GM12873 (cell line): ENCODE results near the gene CTSL.

Experiments
- TF ChIP-seq, protein P1 (sequence below): IDR thresholded peaks from 2 replicates; pipeline ENCODE4 v1.5.1; 2012; ENCODE audit warnings: low read depth, mild to moderate bottlenecking, moderate library complexity, low read length, control low read depth; ENCODE audit not compliant: insufficient read depth; ENCODE audit errors: missing control alignments

CTSL gene

GRCh38 chr9:87751868-87752267, 25.9 kb downstream of the CTSL start:
- TF ChIP-seq, protein P1, sequence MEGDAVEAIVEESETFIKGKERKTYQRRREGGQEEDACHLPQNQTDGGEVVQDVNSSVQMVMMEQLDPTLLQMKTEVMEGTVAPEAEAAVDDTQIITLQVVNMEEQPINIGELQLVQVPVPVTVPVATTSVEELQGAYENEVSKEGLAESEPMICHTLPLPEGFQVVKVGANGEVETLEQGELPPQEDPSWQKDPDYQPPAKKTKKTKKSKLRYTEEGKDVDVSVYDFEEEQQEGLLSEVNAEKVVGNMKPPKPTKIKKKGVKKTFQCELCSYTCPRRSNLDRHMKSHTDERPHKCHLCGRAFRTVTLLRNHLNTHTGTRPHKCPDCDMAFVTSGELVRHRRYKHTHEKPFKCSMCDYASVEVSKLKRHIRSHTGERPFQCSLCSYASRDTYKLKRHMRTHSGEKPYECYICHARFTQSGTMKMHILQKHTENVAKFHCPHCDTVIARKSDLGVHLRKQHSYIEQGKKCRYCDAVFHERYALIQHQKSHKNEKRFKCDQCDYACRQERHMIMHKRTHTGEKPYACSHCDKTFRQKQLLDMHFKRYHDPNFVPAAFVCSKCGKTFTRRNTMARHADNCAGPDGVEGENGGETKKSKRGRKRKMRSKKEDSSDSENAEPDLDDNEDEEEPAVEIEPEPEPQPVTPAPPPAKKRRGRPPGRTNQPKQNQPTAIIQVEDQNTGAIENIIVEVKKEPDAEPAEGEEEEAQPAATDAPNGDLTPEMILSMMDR: no peak

- TF ChIP-seq, protein P1: no peak
Measured at GRCh38 chr9:87753313-87753712, 27.4 kb downstream of the CTSL start.

DNA sequence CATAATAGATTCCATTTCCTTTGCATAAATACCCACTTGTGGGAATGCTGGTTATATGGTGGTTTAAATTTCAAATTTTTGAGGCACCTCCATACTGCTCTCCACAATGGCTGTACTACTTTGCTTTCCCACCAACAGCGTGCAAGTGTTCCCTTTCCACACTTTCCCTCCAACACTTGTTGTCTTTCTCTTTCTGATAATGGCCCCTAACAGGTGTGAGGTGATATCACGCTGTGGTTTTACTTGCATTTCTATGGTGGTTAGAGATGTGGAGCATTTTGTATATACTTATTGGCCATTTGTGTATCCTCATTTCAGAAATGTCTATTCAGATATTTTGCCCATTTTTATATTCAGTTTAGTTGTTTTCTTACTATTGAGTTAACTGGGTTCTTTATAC, 34.6 kb downstream of the CTSL start:
- TF ChIP-seq, protein P1: no peak

- TF ChIP-seq, protein P1: no peak
Measured at GRCh38 chr9:87763286-87763685, 37.4 kb downstream of the CTSL start.

DNA sequence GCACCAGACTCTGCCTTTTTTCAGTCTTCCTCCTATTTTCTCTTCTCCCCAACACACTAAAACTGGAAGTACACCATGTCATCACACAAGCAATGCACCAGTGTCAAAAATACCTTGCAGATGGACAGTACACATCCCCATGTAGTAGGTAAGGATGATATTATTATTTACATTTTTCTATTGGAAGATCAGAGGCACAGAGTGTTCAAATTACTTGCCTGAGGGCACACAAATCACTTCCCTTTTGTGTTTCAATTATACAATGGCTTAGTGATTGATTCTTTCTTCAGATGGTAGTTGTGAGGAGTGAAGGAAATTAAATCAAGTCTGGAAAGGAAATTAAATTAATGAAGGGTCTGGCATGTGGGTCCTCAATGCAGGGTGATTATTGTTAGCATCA, 39.6 kb downstream of the CTSL start:
- TF ChIP-seq, protein P1: no peak

GRCh38 chr9:87766697-87767096, 40.8 kb downstream of the CTSL start:
- TF ChIP-seq, protein P1: no peak

DNA sequence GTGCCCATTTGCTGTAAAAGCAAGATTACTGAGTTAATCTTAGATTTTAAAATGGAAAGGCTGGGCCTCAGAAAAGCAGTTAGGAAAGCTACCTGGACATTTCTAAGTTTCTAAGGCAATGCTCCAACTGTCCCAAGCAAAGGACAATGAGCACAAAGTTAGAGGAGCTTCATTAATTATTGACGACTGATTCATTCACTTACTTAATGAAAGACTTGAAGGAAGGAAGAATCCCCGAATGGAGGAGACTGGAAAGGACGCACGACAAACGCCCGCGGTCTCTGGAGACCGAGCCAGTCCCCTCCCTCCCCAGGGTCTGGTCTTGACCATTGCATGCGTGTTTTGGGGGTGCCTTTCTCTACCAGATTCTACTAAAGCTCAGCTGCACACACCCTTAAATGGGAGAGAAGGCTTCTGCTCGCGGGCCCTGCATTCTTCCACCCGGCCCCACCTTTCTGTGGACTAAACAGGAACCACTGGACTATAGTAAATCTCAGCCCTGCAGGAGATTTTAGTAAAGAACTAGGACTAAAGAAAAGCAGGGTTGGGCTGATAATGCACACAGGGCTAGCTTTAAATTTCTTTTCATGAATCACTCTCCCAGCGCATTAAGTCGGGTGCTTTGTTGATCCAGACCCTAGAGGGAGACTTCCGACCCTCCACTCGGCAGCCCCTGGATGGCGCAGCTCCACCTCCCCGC, 44.8 kb downstream of the CTSL start:
- TF ChIP-seq, protein P1: no peak
